A549 (cell line): ENCODE measurements around the gene GABBR2. TPM values are rescaled to one million over a fixed set of nuclear protein-coding genes. Genes with fewer than 3 reads are reported as not detected.

Experiments used
- ATAC-seq, 2 experiments: fragments of 200-7000 bp in 1 of 2; fragments of >200 bp in 1 of 2; cut with Nextera tagmentation in 1 of 2; cut with Tn5 transposase in 1 of 2; 3 replicates each; pipeline versions ENCODE4 v1.8.0 to v1.9.1; 2018 to 2020; ENCODE audit warnings: mild to moderate bottlenecking in 1 of 2, moderate library complexity in 1 of 2
- CTCF ChIA-PET: fragments of 300-600 bp; sonication (Branson Sonifier 250); formaldehyde crosslinking; extraction: SDS; loops from one replicate; lab custom pipeline; 2021; ENCODE audit warnings: antibody characterized with exemption, inconsistent platforms; lab: Yijun Ruan, JAX
- POLR2A ChIA-PET: fragments of 350-600 bp; formaldehyde crosslinking; extraction: SDS; loops from one replicate; lab custom pipeline; 2021; ENCODE audit warnings: antibody characterized with exemption, inconsistent platforms; lab: Yijun Ruan, JAX
- DNase-seq, 2 experiments: peaks; one replicate each; pipeline versions ENCODE4 v3.0.0 to v3.0.0-alpha.2; 2011 to 2016; ENCODE audit warnings: low read depth in 1 of 2, low spot score in 1 of 2
- FAIRE-seq: peaks from 2 replicates; lab custom pipeline; 2011; peaks lifted over from hg19 to GRCh38; lab: Jason Lieb, UNC
- H3K27ac ChIP-seq, 2 experiments: fragments of >200 bp; sonication (Bioruptor Twin); formaldehyde crosslinking; 3 replicates each; pipeline ENCODE4 v1.5.1; 2016 to 2017
- H3K4me1 ChIP-seq: fragments of >200 bp; sonication (Bioruptor Twin); formaldehyde crosslinking; 3 replicates; pipeline ENCODE4 v1.6.1; 2016
- H3K4me2 ChIP-seq: fragments of >200 bp; sonication (Bioruptor Twin); formaldehyde crosslinking; 3 replicates; pipeline ENCODE4 v1.6.1; 2016
- H3K4me3 ChIP-seq: fragments of >200 bp; sonication (Bioruptor Twin); formaldehyde crosslinking; 3 replicates; pipeline ENCODE4 v1.5.1; 2016
- H3K9me3 ChIP-seq: fragments of >200 bp; sonication (Bioruptor Twin); formaldehyde crosslinking; 3 replicates; pipeline ENCODE4 v1.6.1; 2016
- CBX8 ChIP-seq: fragments of 200-600 bp; sonication (generic); IDR thresholded peaks from 2 replicates; pipeline ENCODE4 v1.6.1; 2016
- CHD2 ChIP-seq: fragments of 150-350 bp; IDR thresholded peaks from 2 replicates; pipeline ENCODE4 v1.6.1; 2014; ENCODE audit warnings: low read length; ENCODE audit not compliant: partially characterized antibody
- CHD4 ChIP-seq: fragments of 200-600 bp; sonication (generic); IDR thresholded peaks from 2 replicates; pipeline ENCODE4 v1.6.1; 2016; ENCODE audit warnings: antibody characterized with exemption, mild to moderate bottlenecking, borderline replicate concordance
- EP300 ChIP-seq, 2 experiments: fragments of >200 bp; sonication (Bioruptor Twin); formaldehyde crosslinking; IDR thresholded peaks; 2 replicates in 1 of 2; 3 replicates in 1 of 2; pipeline ENCODE4 v1.6.1; 2016 to 2017
- ESRRA ChIP-seq: fragments of 150-350 bp; IDR thresholded peaks from 2 replicates; pipeline ENCODE4 v1.6.1; 2014; ENCODE audit warnings: mild to moderate bottlenecking, low read length, borderline replicate concordance
- FOSB ChIP-seq: fragments of 250-450 bp; sonication (Bioruptor Pico); IDR thresholded peaks from 2 replicates; pipeline ENCODE4 v1.5.0; 2020; ENCODE audit warnings: mild to moderate bottlenecking, moderate library complexity
- HES2 ChIP-seq: fragments of >200 bp; sonication (Bioruptor Twin); formaldehyde crosslinking; IDR thresholded peaks from 2 replicates; pipeline ENCODE4 v1.6.1; 2016
- HEYL ChIP-seq: fragments of 250-450 bp; sonication (Bioruptor Pico); IDR thresholded peaks from 2 replicates; pipeline ENCODE4 v1.8.0; 2021; ENCODE audit warnings: mild to moderate bottlenecking, moderate library complexity
- HOXB5 ChIP-seq: fragments of 250-450 bp; sonication (Bioruptor Pico); IDR thresholded peaks from 2 replicates; pipeline ENCODE4 v1.5.0; 2020; ENCODE audit warnings: mild to moderate bottlenecking, moderate library complexity
- KDM1A ChIP-seq: fragments of 200-600 bp; sonication (generic); IDR thresholded peaks from 2 replicates; pipeline ENCODE4 v1.6.1; 2016; ENCODE audit warnings: low read depth, mild to moderate bottlenecking
- MAZ ChIP-seq: fragments of 150-350 bp; IDR thresholded peaks from 2 replicates; pipeline ENCODE4 v1.6.1; 2014; ENCODE audit warnings: antibody characterized with exemption, low read depth, low read length, borderline replicate concordance
- MYC ChIP-seq: IDR thresholded peaks from 2 replicates; pipeline ENCODE4 v1.6.1; 2012; ENCODE audit warnings: mild to moderate bottlenecking, inconsistent platforms, low read length, improper control_type of control experiment, borderline replicate concordance
- PBX3 ChIP-seq: IDR thresholded peaks from 2 replicates; pipeline ENCODE4 v1.6.1; 2012
- POLR2A ChIP-seq: IDR thresholded peaks from 2 replicates; pipeline ENCODE4 v1.6.1; 2012; ENCODE audit warnings: mild to moderate bottlenecking, low read length
- POLR2AphosphoS2 ChIP-seq: conservative IDR thresholded peaks from 2 replicates; pipeline ENCODE4 v1.6.1; 2012; ENCODE audit warnings: low read length, improper control_type of control experiment, inconsistent platforms
- RAD21 ChIP-seq, 2 experiments: fragments of >200 bp in 1 of 2; sonication (Bioruptor Twin) in 1 of 2; formaldehyde crosslinking in 1 of 2; IDR thresholded peaks in 1 of 2; conservative IDR thresholded peaks in 1 of 2; 2 replicates in 1 of 2; 3 replicates in 1 of 2; pipeline ENCODE4 v1.6.1; 2012 to 2018; ENCODE audit warnings: inconsistent platforms in 1 of 2
- RARB ChIP-seq: fragments of 250-450 bp; sonication (Bioruptor Pico); IDR thresholded peaks from 2 replicates; pipeline ENCODE4 v1.8.0; 2021; ENCODE audit warnings: mild to moderate bottlenecking, moderate library complexity
- RNF2 ChIP-seq: fragments of 200-600 bp; sonication (generic); IDR thresholded peaks from 2 replicates; pipeline ENCODE4 v1.6.1; 2016; ENCODE audit warnings: low read depth, mild to moderate bottlenecking, antibody characterized with exemption, moderate library complexity, borderline replicate concordance
- SMC3 ChIP-seq: fragments of >200 bp; sonication (Bioruptor Twin); formaldehyde crosslinking; IDR thresholded peaks from 3 replicates; pipeline ENCODE4 v1.6.1; 2018; ENCODE audit warnings: inconsistent platforms
- TFCP2L1 ChIP-seq: fragments of 250-450 bp; sonication (Bioruptor Pico); IDR thresholded peaks from 2 replicates; pipeline ENCODE4 v1.5.0; 2021; ENCODE audit warnings: mild to moderate bottlenecking
- TP53 ChIP-seq: fragments of 250-450 bp; sonication (Bioruptor Pico); IDR thresholded peaks from 2 replicates; pipeline ENCODE4 v1.5.0; 2021; ENCODE audit warnings: mild to moderate bottlenecking, moderate library complexity
- USF2 ChIP-seq: fragments of 450-650 bp; IDR thresholded peaks from 2 replicates; pipeline ENCODE4 v1.6.1; 2014; ENCODE audit warnings: antibody characterized with exemption
- ZFP36 ChIP-seq: fragments of 450-650 bp; IDR thresholded peaks from 2 replicates; pipeline ENCODE4 v1.6.1; 2014; ENCODE audit warnings: borderline replicate concordance; ENCODE audit not compliant: partially characterized antibody
- ZSCAN20 ChIP-seq: fragments of 250-450 bp; sonication (Bioruptor Pico); IDR thresholded peaks from 2 replicates; pipeline ENCODE4 v1.8.0; 2022; ENCODE audit warnings: mild to moderate bottlenecking, moderate library complexity
- WGBS: methylation state at CpG from one replicate; pipeline ENCODE4 v1.1.6; 2017; ENCODE audit errors: missing lambda C conversion rate; 5-methylcytosine and 5-hydroxymethylcytosine counted together
- polyA plus RNA-seq, 4 experiments: library from polyadenylated mRNA; depleted of rRNA in 3 of 4; stranded (reverse); fragments of >200 nt; fragmentation: RNase III in 1 of 4; extraction: RNeasy Plus Mini Kit Qiagen cat#74134 plus additional on column Dnase treatment in 1 of 4; gene quantifications; 2 replicates in 3 of 4; 3 replicates in 1 of 4; pipeline ENCODE4 v1.2.3, GENCODE V29; 2011 to 2017

GABBR2 gene
- polyA plus RNA-seq, 2 of the 4 experiments (the other 2 are of a cell fraction): 0.08 to 0.57 TPM

GRCh38 chr9:98738741-98739140 is 30.0 kb upstream of the GABBR2 start:
- DNase-seq: no peak
- Histone ChIP-seq H3K27ac (no peak overlapping the region), H3K4me2 (no peak overlapping the region), H3K4me1 (peaks cover 16% of the 10 kb centered on the region)
- 71% methylated on average over 3 of the region's 3 CpGs for WGBS
- POLR2A ChIA-PET: no interaction called here
- no peak for FAIRE-seq
- CTCF ChIA-PET: interaction anchor here (0.7 kb wide), 1 partner anchor 423 kb away, joined by 3 read pairs; no protein-coding TSS in a partner anchor
- TF ChIP-seq RARB (CRISPR knock-in tag) (no peak), CHD2 (no peak), CBX8 (no peak), ZSCAN20 (CRISPR knock-in tag) (no peak), HES2 (no peak), RAD21 (conservative IDR thresholded peaks at IDR 0.05 in 1 of 2, IDR thresholded peaks at IDR 0.05 in 1 of 2) (no peak), MAZ (no peak), CHD4 (no peak), EP300 (IDR thresholded peaks at IDR 0.05) (no peak), HOXB5 (CRISPR knock-in tag) (no peak), SMC3 (no peak), TFCP2L1 (no peak), MYC (no peak), PBX3 (no peak), ESRRA (no peak)
- TF ChIP-seq, all 56 proteins: peak for 0
- no peak for ATAC-seq
- Histone ChIP-seq H3K4me3 (no peak overlapping the region), H3K9me3 (0 out of 3 replicates have a peak, but pooled peaks cover 2% of the 10 kb centered on the region)

GRCh38 chr9:98736226-98736625 is 27.5 kb upstream of the GABBR2 start:
- H3K9me3 ChIP-seq: 0 out of 3 replicates have a peak, but pooled peaks cover 2% of the 10 kb centered on the region
- H3K4me3 ChIP-seq: no peak overlapping the region
- H3K27ac ChIP-seq: no peak overlapping the region
- POLR2A ChIA-PET: no interaction called here
- DNase-seq (no peak), ATAC-seq (no peak), FAIRE-seq (no peak)
- H3K4me1 ChIP-seq: no peaks in the 10 kb centered on the region
- WGBS: 90% methylated on average over 12 of the region's 12 CpGs
- no peak for TF ChIP-seq RNF2
- TF ChIP-seq, all 56 proteins: peak for 0
- H3K4me2 ChIP-seq: no peak overlapping the region
- CTCF ChIA-PET: interaction anchor here (1.8 kb wide), 1 partner anchor 21 kb away, joined by 4 read pairs; no protein-coding TSS in a partner anchor

- Histone ChIP-seq H3K4me1 (no peaks in the 10 kb centered on the region), H3K9me3 (0 out of 3 replicates have a peak, but pooled peaks cover 1% of the 10 kb centered on the region), H3K4me2 (no peak overlapping the region), H3K4me3 (no peak overlapping the region), H3K27ac (no peak overlapping the region)
- POLR2A ChIA-PET: no interaction called here
- TF ChIP-seq POLR2A (no peak), POLR2AphosphoS2 (no peak), ZFP36 (no peak), EP300 (IDR thresholded peaks at IDR 0.05) (no peak), HEYL (CRISPR knock-in tag) (no peak), TP53 (CRISPR knock-in tag) (no peak), FOSB (CRISPR knock-in tag) (no peak), USF2 (no peak), KDM1A (no peak)
- no peak for FAIRE-seq
- ATAC-seq: no peak
- WGBS: 93% methylated on average over 9 of the region's 9 CpGs
- no peak for DNase-seq
- CTCF ChIA-PET: interaction anchor here (1.4 kb wide), 1 partner anchor 43 kb away, joined by 3 read pairs; no protein-coding TSS in a partner anchor
These were observed 24.1 kb upstream of the GABBR2 start for GRCh38 chr9:98732801-98733200.
